SK-N-SH (cell line): ENCODE data around the gene LAMA4. TPM values are rescaled to one million over a fixed set of nuclear protein-coding genes. Genes with fewer than 3 reads are reported as not detected.

ENCODE experiments used
- CTCF ChIA-PET: fragments of 300-600, 350-600 bp; formaldehyde crosslinking; extraction: SDS; loops from one replicate; lab custom pipeline; 2021; lab: Yijun Ruan, JAX
- POLR2A ChIA-PET: fragments of 350-600 bp; sonication (Branson Sonifier 250); formaldehyde crosslinking; extraction: SDS; loops from one replicate; lab custom pipeline; 2020; ENCODE audit warnings: antibody characterized with exemption, inconsistent platforms; lab: Yijun Ruan, JAX
- DNase-seq: peaks from one replicate; pipeline ENCODE4 v3.0.0; 2012
- H2AFZ ChIP-seq: fragments of 200-600 bp; sonication (generic); 2 replicates; pipeline ENCODE4 v1.8.1; 2016; ENCODE audit warnings: antibody characterized with exemption, mild to moderate bottlenecking, low read depth
- H3F3A ChIP-seq: fragments of 200-600 bp; sonication (generic); replicated peaks from 2 replicates; pipeline ENCODE3; 2016; ENCODE audit warnings: antibody characterized with exemption, mild to moderate bottlenecking; ENCODE audit not compliant: insufficient read depth
- H3K27ac ChIP-seq, 2 experiments: fragments of 200-500 bp in 1 of 2; fragments of 200-600 bp in 1 of 2; sonication (Bioruptor generic) in 1 of 2; sonication (generic), shearing (Covaris generic) in 1 of 2; 2 replicates each; pipeline versions ENCODE4 v1.5.1 to v1.6.1; 2014 to 2016; ENCODE audit warnings: low read depth in 2 of 2, inconsistent platforms in 1 of 2, low read length in 1 of 2, mild to moderate bottlenecking in 1 of 2, mixed read lengths in 1 of 2
- H3K27me3 ChIP-seq: fragments of 200-600 bp; sonication (generic), shearing (Covaris generic); 2 replicates; pipeline ENCODE4 v1.6.1; 2016; ENCODE audit warnings: mixed run types; ENCODE audit not compliant: insufficient read depth
- H3K36me3 ChIP-seq, 2 experiments: fragments of 200-500 bp in 1 of 2; fragments of 200-600 bp in 1 of 2; sonication (Bioruptor generic) in 1 of 2; sonication (generic) in 1 of 2; replicated peaks in 1 of 2; 2 replicates each; pipeline versions ENCODE3 to v1.5.1; 2014 to 2016; ENCODE audit warnings: low read length in 1 of 2, mild to moderate bottlenecking in 1 of 2; ENCODE audit not compliant: insufficient read depth in 2 of 2, control insufficient read depth in 1 of 2
- H3K4me1 ChIP-seq, 2 experiments: fragments of 200-500 bp in 1 of 2; fragments of 200-600 bp in 1 of 2; sonication (Bioruptor generic) in 1 of 2; sonication (generic), shearing (Covaris generic) in 1 of 2; 2 replicates each; pipeline versions ENCODE4 v1.5.1 to v1.6.1; 2014 to 2016; ENCODE audit warnings: low read depth in 1 of 2, low read length in 1 of 2, mixed run types in 1 of 2; ENCODE audit not compliant: insufficient read depth in 2 of 2, control insufficient read depth in 1 of 2
- H3K4me2 ChIP-seq: fragments of 200-600 bp; sonication (generic), shearing (Covaris generic); 2 replicates; pipeline ENCODE4 v1.6.1; 2017; ENCODE audit warnings: mixed run types
- H3K4me3 ChIP-seq, 2 experiments: fragments of 200-500 bp in 1 of 2; fragments of 200-600 bp in 1 of 2; sonication (Bioruptor generic) in 1 of 2; sonication (generic), shearing (Covaris generic) in 1 of 2; 2 replicates each; pipeline versions ENCODE4 v1.5.1 to v1.8.1; 2014 to 2016; ENCODE audit warnings: low read depth in 2 of 2, inconsistent platforms in 1 of 2, low read length in 1 of 2, mild to moderate bottlenecking in 1 of 2, mixed read lengths in 1 of 2, moderate library complexity in 1 of 2
- H3K79me2 ChIP-seq: fragments of 200-600 bp; sonication (generic); 2 replicates; pipeline ENCODE4 v1.8.1; 2017; ENCODE audit warnings: mild to moderate bottlenecking; ENCODE audit not compliant: insufficient read depth
- H3K9ac ChIP-seq: fragments of 200-600 bp; sonication (generic); 2 replicates; pipeline ENCODE4 v1.6.1; 2017; ENCODE audit warnings: mixed run types
- H3K9me2 ChIP-seq: fragments of 200-600 bp; sonication (generic); 2 replicates; pipeline ENCODE4 v1.6.1; 2017; ENCODE audit warnings: mixed run types
- H3K9me3 ChIP-seq: fragments of 200-600 bp; sonication (generic); 2 replicates; pipeline ENCODE4 v1.6.1; 2017; ENCODE audit warnings: mixed run types, mild to moderate bottlenecking, moderate library complexity
- H4K20me1 ChIP-seq: fragments of 200-600 bp; sonication (generic); 2 replicates; pipeline ENCODE4 v1.6.1; 2017; ENCODE audit warnings: mild to moderate bottlenecking, mixed run types; ENCODE audit not compliant: insufficient read depth
- EP300 ChIP-seq, 2 experiments: IDR thresholded peaks; 2 replicates each; pipeline versions ENCODE4 v1.4.0 to v1.6.1; 2012; ENCODE audit warnings: borderline replicate concordance in 1 of 2, low read depth in 1 of 2, low read length in 1 of 2
- GATA2 ChIP-seq: sonication (generic); formaldehyde crosslinking; IDR thresholded peaks from 2 replicates; pipeline ENCODE4 v1.5.0; 2020; ENCODE audit warnings: mild to moderate bottlenecking, missing genetic modification reagents
- JUND ChIP-seq: IDR thresholded peaks from 2 replicates; pipeline ENCODE4 v1.4.0; 2012
- MEF2A ChIP-seq: IDR thresholded peaks from 2 replicates; pipeline ENCODE4 v1.4.0; 2012; ENCODE audit warnings: low read depth, borderline replicate concordance
- MXI1 ChIP-seq: IDR thresholded peaks from 2 replicates; pipeline ENCODE4 v1.6.1; 2012; ENCODE audit warnings: mild to moderate bottlenecking, low read depth, low read length, improper control_type of control experiment
- RAD21 ChIP-seq: IDR thresholded peaks from 2 replicates; pipeline ENCODE4 v1.6.1; 2012; ENCODE audit warnings: mild to moderate bottlenecking, low read length
- RCOR1 ChIP-seq: fragments of 150-350 bp; IDR thresholded peaks from 2 replicates; pipeline ENCODE4 v1.6.1; 2017; ENCODE audit warnings: antibody characterized with exemption, low read length
- RFX5 ChIP-seq: IDR thresholded peaks from 2 replicates; pipeline ENCODE4 v1.6.1; 2012; ENCODE audit warnings: mild to moderate bottlenecking, improper control_type of control experiment, low read length
- RXRA ChIP-seq: IDR thresholded peaks from 2 replicates; pipeline ENCODE4 v1.4.0; 2012; ENCODE audit warnings: low read depth, mild to moderate bottlenecking, borderline replicate concordance
- SMC3 ChIP-seq: IDR thresholded peaks from 2 replicates; pipeline ENCODE4 v1.6.1; 2012; ENCODE audit warnings: low read depth, low read length, improper control_type of control experiment
- TEAD4 ChIP-seq: IDR thresholded peaks from 2 replicates; pipeline ENCODE4 v1.4.0; 2012; ENCODE audit warnings: mild to moderate bottlenecking, borderline replicate concordance; ENCODE audit not compliant: insufficient read depth
- YY1 ChIP-seq: IDR thresholded peaks from 2 replicates; pipeline ENCODE4 v1.4.0; 2012; ENCODE audit warnings: low read depth, mild to moderate bottlenecking
- WGBS: methylation state at CpG from one replicate; pipeline ENCODE4 v1.1.6; 2017; ENCODE audit warnings: low lambda C conversion rate; 5-methylcytosine and 5-hydroxymethylcytosine counted together
- polyA plus RNA-seq, 3 experiments: library from polyadenylated mRNA; depleted of rRNA; stranded (reverse); fragments of >200 nt; gene quantifications; 2 replicates each; pipeline ENCODE4 v1.2.3, GENCODE V29; 2012
- TF ChIP-seq, protein P1 (sequence below): fragments of 150-350 bp; IDR thresholded peaks from 2 replicates; pipeline ENCODE4 v1.6.1; 2016; ENCODE audit warnings: mild to moderate bottlenecking, low read depth, low read length
- TF ChIP-seq, protein P2 (sequence below): fragments of 200-600 bp; sonication (generic); IDR thresholded peaks from 2 replicates; pipeline ENCODE4 v1.6.1; 2017; ENCODE audit warnings: antibody characterized with exemption, mild to moderate bottlenecking, moderate library complexity
- TF ChIP-seq, protein P3 (sequence below): IDR thresholded peaks from 2 replicates; pipeline ENCODE4; 2012
- TF ChIP-seq, protein P4 (sequence below): IDR thresholded peaks from 2 replicates; pipeline ENCODE4 v1.6.1; 2012; ENCODE audit warnings: mild to moderate bottlenecking, low read depth, low read length, moderate library complexity
- TF ChIP-seq, protein P5 (sequence below): IDR thresholded peaks from 2 replicates; pipeline ENCODE4 v1.4.0; 2012; ENCODE audit warnings: low read depth, borderline replicate concordance

Gene LAMA4
- polyA plus RNA-seq, 1 of the 3 experiments (the other 2 are of a cell fraction) = 9.4 TPM

DNA sequence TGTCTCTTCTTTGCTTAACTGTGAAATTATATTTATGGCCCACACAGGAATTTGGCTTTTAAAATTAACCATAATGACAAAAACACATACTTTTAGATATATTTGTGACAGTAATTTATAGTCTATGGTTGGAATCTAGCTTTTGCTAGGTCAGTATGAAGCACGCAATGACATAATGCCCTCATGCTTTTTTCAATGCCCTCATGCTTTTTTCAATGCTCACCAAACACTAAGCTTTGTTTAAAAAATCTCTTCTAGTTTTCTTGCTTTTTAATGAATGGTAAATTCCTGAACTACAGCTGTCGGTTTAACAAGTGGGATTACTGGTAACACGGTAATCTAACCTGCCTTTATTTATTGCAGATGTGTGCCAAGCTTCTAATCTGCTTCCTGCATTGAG is 187.8 kb downstream of the LAMA4 start:
- H3K79me2 ChIP-seq = no peaks in the 10 kb centered on the region
- H3K4me3 ChIP-seq = no peak overlapping the region
- no peaks in the 10 kb centered on the region for H3F3A ChIP-seq
- no peaks in the 10 kb centered on the region for H3K9me2 ChIP-seq
- H3K36me3 ChIP-seq = peaks cover 10 to 26% of the 10 kb centered on the region in 2 experiments
- DNase-seq = no peak
- CTCF ChIA-PET = no interaction called here
- H3K27ac ChIP-seq = no peak overlapping the region
- H2AFZ ChIP-seq = no peak overlapping the region
- no peaks in the 10 kb centered on the region for H3K9me3 ChIP-seq
- no peak overlapping the region for H3K9ac ChIP-seq
- no peaks in the 10 kb centered on the region for H4K20me1 ChIP-seq
- no peaks in the 10 kb centered on the region for H3K27me3 ChIP-seq
- no peaks in the 10 kb centered on the region for H3K4me1 ChIP-seq
- H3K4me2 ChIP-seq = no peak overlapping the region
- 88% methylated on average over 3 of the region's 3 CpGs for WGBS
- TF ChIP-seq, protein P1, sequence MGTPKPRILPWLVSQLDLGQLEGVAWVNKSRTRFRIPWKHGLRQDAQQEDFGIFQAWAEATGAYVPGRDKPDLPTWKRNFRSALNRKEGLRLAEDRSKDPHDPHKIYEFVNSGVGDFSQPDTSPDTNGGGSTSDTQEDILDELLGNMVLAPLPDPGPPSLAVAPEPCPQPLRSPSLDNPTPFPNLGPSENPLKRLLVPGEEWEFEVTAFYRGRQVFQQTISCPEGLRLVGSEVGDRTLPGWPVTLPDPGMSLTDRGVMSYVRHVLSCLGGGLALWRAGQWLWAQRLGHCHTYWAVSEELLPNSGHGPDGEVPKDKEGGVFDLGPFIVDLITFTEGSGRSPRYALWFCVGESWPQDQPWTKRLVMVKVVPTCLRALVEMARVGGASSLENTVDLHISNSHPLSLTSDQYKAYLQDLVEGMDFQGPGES = no peak
- TF ChIP-seq RXRA (no peak), EP300 (IDR thresholded peaks at IDR 0.05; ENCODE audit: borderline replicate concordance in 1 of 2, low read depth in 1 of 2, low read length in 1 of 2) (no peak), SMC3 (no peak), GATA2 (CRISPR knock-in tag) (no peak), RFX5 (no peak), MEF2A (no peak), YY1 (no peak), MXI1 (no peak)
- TF ChIP-seq, protein P2, sequence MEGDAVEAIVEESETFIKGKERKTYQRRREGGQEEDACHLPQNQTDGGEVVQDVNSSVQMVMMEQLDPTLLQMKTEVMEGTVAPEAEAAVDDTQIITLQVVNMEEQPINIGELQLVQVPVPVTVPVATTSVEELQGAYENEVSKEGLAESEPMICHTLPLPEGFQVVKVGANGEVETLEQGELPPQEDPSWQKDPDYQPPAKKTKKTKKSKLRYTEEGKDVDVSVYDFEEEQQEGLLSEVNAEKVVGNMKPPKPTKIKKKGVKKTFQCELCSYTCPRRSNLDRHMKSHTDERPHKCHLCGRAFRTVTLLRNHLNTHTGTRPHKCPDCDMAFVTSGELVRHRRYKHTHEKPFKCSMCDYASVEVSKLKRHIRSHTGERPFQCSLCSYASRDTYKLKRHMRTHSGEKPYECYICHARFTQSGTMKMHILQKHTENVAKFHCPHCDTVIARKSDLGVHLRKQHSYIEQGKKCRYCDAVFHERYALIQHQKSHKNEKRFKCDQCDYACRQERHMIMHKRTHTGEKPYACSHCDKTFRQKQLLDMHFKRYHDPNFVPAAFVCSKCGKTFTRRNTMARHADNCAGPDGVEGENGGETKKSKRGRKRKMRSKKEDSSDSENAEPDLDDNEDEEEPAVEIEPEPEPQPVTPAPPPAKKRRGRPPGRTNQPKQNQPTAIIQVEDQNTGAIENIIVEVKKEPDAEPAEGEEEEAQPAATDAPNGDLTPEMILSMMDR = no peak
- POLR2A ChIA-PET = no interaction called here

DNA sequence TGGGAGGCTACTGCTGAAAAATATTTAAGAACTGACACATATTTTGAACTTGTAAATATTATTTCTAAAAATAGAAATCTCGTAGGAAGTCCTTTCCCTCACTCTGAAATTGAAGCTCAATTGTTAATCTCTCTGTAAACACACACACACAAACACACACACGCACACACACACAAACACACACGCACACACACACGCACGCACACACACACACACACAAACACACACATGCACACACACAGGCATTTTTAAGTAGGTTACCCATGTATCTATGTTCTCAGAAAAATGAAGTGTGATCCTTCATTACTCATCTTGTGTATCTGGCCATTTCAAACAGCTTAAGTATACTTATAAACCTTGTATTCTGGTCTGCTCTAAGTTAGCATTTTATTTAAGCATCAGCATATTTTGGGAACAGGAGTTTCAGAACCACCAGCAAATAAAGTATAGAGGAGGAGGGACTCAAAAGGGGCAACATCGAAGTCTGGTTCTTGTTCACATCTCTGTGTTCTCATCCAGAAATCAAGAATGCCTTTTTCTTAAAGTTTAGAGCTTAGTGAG is 188.9 kb downstream of the LAMA4 start:
- no peak for DNase-seq
- Histone ChIP-seq H3K4me3 (no peak overlapping the region), H3K36me3 (peaks cover 5 to 15% of the 10 kb centered on the region in 2 experiments), H3K4me2 (no peak overlapping the region), H2AFZ (no peak overlapping the region), H3K9me3 (no peaks in the 10 kb centered on the region), H4K20me1 (no peaks in the 10 kb centered on the region), H3K4me1 (no peaks in the 10 kb centered on the region), H3K27ac (no peak overlapping the region), H3K79me2 (no peaks in the 10 kb centered on the region), H3K9me2 (no peaks in the 10 kb centered on the region), H3F3A (no peaks in the 10 kb centered on the region), H3K9ac (no peak overlapping the region), H3K27me3 (no peaks in the 10 kb centered on the region)
- ChIA-PET POLR2A (no interaction called here), CTCF (interaction anchor here (1.5 kb wide), 1 partner anchor 11 kb away, joined by 4 read pairs; no protein-coding TSS in a partner anchor)
- WGBS = 80% methylated on average over 6 of the region's 6 CpGs
- TF ChIP-seq, protein P3, sequence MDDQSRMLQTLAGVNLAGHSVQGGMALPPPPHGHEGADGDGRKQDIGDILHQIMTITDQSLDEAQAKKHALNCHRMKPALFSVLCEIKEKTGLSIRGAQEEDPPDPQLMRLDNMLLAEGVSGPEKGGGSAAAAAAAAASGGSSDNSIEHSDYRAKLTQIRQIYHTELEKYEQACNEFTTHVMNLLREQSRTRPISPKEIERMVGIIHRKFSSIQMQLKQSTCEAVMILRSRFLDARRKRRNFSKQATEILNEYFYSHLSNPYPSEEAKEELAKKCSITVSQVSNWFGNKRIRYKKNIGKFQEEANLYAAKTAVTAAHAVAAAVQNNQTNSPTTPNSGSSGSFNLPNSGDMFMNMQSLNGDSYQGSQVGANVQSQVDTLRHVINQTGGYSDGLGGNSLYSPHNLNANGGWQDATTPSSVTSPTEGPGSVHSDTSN = no peak
- TF ChIP-seq YY1 (no peak), EP300 (IDR thresholded peaks at IDR 0.05; ENCODE audit: borderline replicate concordance in 1 of 2, low read depth in 1 of 2, low read length in 1 of 2) (no peak), RCOR1 (no peak), MXI1 (no peak), TEAD4 (no peak), RFX5 (no peak), JUND (no peak), RAD21 (no peak)
- TF ChIP-seq, protein P4, sequence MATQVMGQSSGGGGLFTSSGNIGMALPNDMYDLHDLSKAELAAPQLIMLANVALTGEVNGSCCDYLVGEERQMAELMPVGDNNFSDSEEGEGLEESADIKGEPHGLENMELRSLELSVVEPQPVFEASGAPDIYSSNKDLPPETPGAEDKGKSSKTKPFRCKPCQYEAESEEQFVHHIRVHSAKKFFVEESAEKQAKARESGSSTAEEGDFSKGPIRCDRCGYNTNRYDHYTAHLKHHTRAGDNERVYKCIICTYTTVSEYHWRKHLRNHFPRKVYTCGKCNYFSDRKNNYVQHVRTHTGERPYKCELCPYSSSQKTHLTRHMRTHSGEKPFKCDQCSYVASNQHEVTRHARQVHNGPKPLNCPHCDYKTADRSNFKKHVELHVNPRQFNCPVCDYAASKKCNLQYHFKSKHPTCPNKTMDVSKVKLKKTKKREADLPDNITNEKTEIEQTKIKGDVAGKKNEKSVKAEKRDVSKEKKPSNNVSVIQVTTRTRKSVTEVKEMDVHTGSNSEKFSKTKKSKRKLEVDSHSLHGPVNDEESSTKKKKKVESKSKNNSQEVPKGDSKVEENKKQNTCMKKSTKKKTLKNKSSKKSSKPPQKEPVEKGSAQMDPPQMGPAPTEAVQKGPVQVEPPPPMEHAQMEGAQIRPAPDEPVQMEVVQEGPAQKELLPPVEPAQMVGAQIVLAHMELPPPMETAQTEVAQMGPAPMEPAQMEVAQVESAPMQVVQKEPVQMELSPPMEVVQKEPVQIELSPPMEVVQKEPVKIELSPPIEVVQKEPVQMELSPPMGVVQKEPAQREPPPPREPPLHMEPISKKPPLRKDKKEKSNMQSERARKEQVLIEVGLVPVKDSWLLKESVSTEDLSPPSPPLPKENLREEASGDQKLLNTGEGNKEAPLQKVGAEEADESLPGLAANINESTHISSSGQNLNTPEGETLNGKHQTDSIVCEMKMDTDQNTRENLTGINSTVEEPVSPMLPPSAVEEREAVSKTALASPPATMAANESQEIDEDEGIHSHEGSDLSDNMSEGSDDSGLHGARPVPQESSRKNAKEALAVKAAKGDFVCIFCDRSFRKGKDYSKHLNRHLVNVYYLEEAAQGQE = no peak
- TF ChIP-seq, protein P1 = no peak
- TF ChIP-seq, protein P5, sequence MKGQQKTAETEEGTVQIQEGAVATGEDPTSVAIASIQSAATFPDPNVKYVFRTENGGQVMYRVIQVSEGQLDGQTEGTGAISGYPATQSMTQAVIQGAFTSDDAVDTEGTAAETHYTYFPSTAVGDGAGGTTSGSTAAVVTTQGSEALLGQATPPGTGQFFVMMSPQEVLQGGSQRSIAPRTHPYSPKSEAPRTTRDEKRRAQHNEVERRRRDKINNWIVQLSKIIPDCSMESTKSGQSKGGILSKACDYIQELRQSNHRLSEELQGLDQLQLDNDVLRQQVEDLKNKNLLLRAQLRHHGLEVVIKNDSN = no peak
